Thoracic aorta (tissue), 2 donors: Measurements from ENCODE around the gene CACNA2D3. TPM values are rescaled to one million over a fixed set of nuclear protein-coding genes. Genes with fewer than 3 reads are reported as not detected.

Source experiments
- ATAC-seq: fragments of 150-250 bp; one replicate; pipeline ENCODE4 v1.8.0; 2017; ENCODE audit warnings: low read depth; ENCODE audit not compliant: insufficient number of reproducible peaks, low FRiP score
- DNase-seq: peaks from one replicate; pipeline ENCODE4 v3.0.0-alpha.2; 2020; ENCODE audit warnings: low spot score
- H3K27ac ChIP-seq, 2 donors: fragments of 200-600 bp; sonication (generic); 1 replicate in 1 of 2; 2 replicates in 1 of 2; pipeline ENCODE4 v1.5.1; 2016; ENCODE audit warnings: mild to moderate bottlenecking in 2 of 2, moderate library complexity in 2 of 2
- H3K27me3 ChIP-seq: fragments of 200-600 bp; sonication (generic); replicated peaks from 2 replicates; pipeline ENCODE4 v1.6.0; 2016; ENCODE audit warnings: mild to moderate bottlenecking; ENCODE audit not compliant: insufficient read depth
- H3K36me3 ChIP-seq: fragments of 200-600 bp; sonication (generic); one replicate; pipeline ENCODE4 v1.5.1; 2016
- H3K4me1 ChIP-seq, 2 donors: fragments of 200-600 bp; sonication (generic); 1 replicate in 1 of 2; 2 replicates in 1 of 2; pipeline versions ENCODE4 v1.5.1 to v1.6.0; 2016; ENCODE audit warnings: low read depth in 2 of 2, mild to moderate bottlenecking in 1 of 2; ENCODE audit not compliant: control insufficient read depth in 1 of 2
- H3K4me3 ChIP-seq: fragments of 200-600 bp; sonication (generic); 2 replicates; pipeline ENCODE4 v1.5.1; 2016; ENCODE audit warnings: mild to moderate bottlenecking
- H3K9me3 ChIP-seq: fragments of 200-600 bp; sonication (generic); 2 replicates; pipeline ENCODE4 v1.5.1; 2016
- CTCF ChIP-seq: fragments of 200-600 bp; sonication (generic); IDR thresholded peaks from one replicate; pipeline ENCODE4 v1.5.1; 2019; ENCODE audit warnings: antibody characterized with exemption
- total RNA-seq, 2 donors: library from RNA; depleted of rRNA; stranded (reverse); fragments of >200 nt; gene quantifications; one replicate each; pipeline versions ENCODE4 v1.1.0 to v1.2.3, GENCODE V29; 2016

CACNA2D3 gene
- total RNA-seq, 2 donors from 2014 or later, result 3.2 to 4.0 TPM

GRCh38 chr3:54846119-54846518 lies 723.8 kb downstream of the CACNA2D3 start:
- no peak for TF ChIP-seq CTCF
- Histone ChIP-seq H3K4me3 (no peak overlapping the region), H3K36me3 (no peaks in the 10 kb centered on the region), H3K27ac (no peak overlapping the region), H3K9me3 (no peaks in the 10 kb centered on the region), H3K27me3 (no peaks in the 10 kb centered on the region), H3K4me1 (no peaks in the 10 kb centered on the region)
- ATAC-seq, result no peak
- no peak for DNase-seq

- H3K4me1 ChIP-seq, result no peaks in the 10 kb centered on the region
- H3K4me3 ChIP-seq, result no peak overlapping the region
- ATAC-seq (no peak), DNase-seq (no peak)
- no peaks in the 10 kb centered on the region for H3K27me3 ChIP-seq
- no peak for TF ChIP-seq CTCF
- no peaks in the 10 kb centered on the region for H3K36me3 ChIP-seq
- no peak overlapping the region for H3K27ac ChIP-seq
- no peaks in the 10 kb centered on the region for H3K9me3 ChIP-seq
Observed at GRCh38 chr3:54847361-54847760, 725.0 kb downstream of the CACNA2D3 start.

GRCh38 chr3:54849360-54849759 lies 727.0 kb downstream of the CACNA2D3 start:
- no peak for TF ChIP-seq CTCF
- no peak for DNase-seq
- Histone ChIP-seq H3K36me3 (no peaks in the 10 kb centered on the region), H3K9me3 (no peaks in the 10 kb centered on the region), H3K4me1 (no peaks in the 10 kb centered on the region), H3K27ac (no peak overlapping the region), H3K4me3 (no peak overlapping the region), H3K27me3 (no peaks in the 10 kb centered on the region)
- ATAC-seq, result no peak

GRCh38 chr3:54850484-54851018 lies 728.2 kb downstream of the CACNA2D3 start:
- no peaks in the 10 kb centered on the region for H3K4me1 ChIP-seq
- no peaks in the 10 kb centered on the region for H3K36me3 ChIP-seq
- no peak overlapping the region for H3K4me3 ChIP-seq
- H3K27ac ChIP-seq, result no peak overlapping the region
- DNase-seq (no peak), ATAC-seq (no peak)
- no peak for TF ChIP-seq CTCF
- H3K9me3 ChIP-seq, result no peaks in the 10 kb centered on the region
- H3K27me3 ChIP-seq, result no peaks in the 10 kb centered on the region

- ATAC-seq (no peak), DNase-seq (peak; percentile 15)
- H3K9me3 ChIP-seq, result no peaks in the 10 kb centered on the region
- H3K27ac ChIP-seq, result no peak overlapping the region
- peak overlapping the region; percentile 27 for H3K4me3 ChIP-seq
- peak; percentile 87 for TF ChIP-seq CTCF
- H3K4me1 ChIP-seq, result no peaks in the 10 kb centered on the region
- H3K27me3 ChIP-seq, result no peaks in the 10 kb centered on the region
- no peaks in the 10 kb centered on the region for H3K36me3 ChIP-seq
Observed at GRCh38 chr3:54853573-54854404, 731.4 kb downstream of the CACNA2D3 start.
